Thyroid gland (tissue), 4 donors: Measurements from ENCODE around the gene MED9. TPM values are rescaled to one million over a fixed set of nuclear protein-coding genes. Genes with fewer than 3 reads are reported as not detected.

ENCODE experiments used
- DNase-seq, 2 donors: peaks; one replicate each; pipeline ENCODE4 v3.0.0-alpha.2; 2019
- H3K27ac ChIP-seq, 3 donors: fragments of 200-600 bp; sonication (generic); 1 replicate in 2 of 3; 2 replicates in 1 of 3; pipeline ENCODE4 v1.5.1; 2016 to 2019; ENCODE audit warnings: mild to moderate bottlenecking in 1 of 3, moderate library complexity in 1 of 3
- H3K27me3 ChIP-seq: fragments of 200-600 bp; sonication (generic); one replicate; pipeline ENCODE4 v1.5.1; 2019
- H3K36me3 ChIP-seq, 2 donors: fragments of 200-600 bp; sonication (generic); one replicate each; pipeline ENCODE4 v1.5.1; 2016 to 2019
- H3K4me1 ChIP-seq, 2 donors: fragments of 200-600 bp; sonication (generic); one replicate each; pipeline ENCODE4 v1.5.1; 2017 to 2019
- H3K4me3 ChIP-seq, 3 donors: fragments of 200-600 bp; sonication (generic); replicated peaks in 1 of 3; 1 replicate in 2 of 3; 2 replicates in 1 of 3; pipeline ENCODE4 v1.5.1; 2016; ENCODE audit warnings: mild to moderate bottlenecking in 1 of 3
- H3K9me3 ChIP-seq: fragments of 200-600 bp; sonication (generic); one replicate; pipeline ENCODE4 v1.5.1; 2017
- POLR2A ChIP-seq, 2 donors: fragments of 450-650 bp; IDR thresholded peaks; one replicate each; pipeline ENCODE4 v1.6.1; 2017; ENCODE audit warnings: antibody characterized with exemption in 2 of 2, mild to moderate bottlenecking in 2 of 2, moderate library complexity in 1 of 2
- whole genome bisulfite sequencing, 2 donors: methylation state at CpG; one replicate each; pipeline ENCODE4 v1.1.5; 2017; 5-methylcytosine and 5-hydroxymethylcytosine counted together
- intact Hi-C: fragments of 100-400 bp; cut with DNase I; formaldehyde crosslinking; loops from one replicate; pipeline ENCODE4 v1.15.1; 2023
- total RNA-seq, 4 donors: library from RNA; depleted of rRNA; stranded (reverse); fragments of >200 nt; gene quantifications; one replicate each; pipeline ENCODE4 v1.2.3, GENCODE V29; 2016
- TF ChIP-seq, protein P1 (sequence below), 6 experiments: fragments of 200-600 bp in 3 of 6; fragments of 450-650 bp in 3 of 6; sonication (generic) in 3 of 6; IDR thresholded peaks; one replicate each; pipeline ENCODE4 v1.5.1; 2016 to 2019; ENCODE audit warnings: antibody characterized with exemption in 6 of 6, mild to moderate bottlenecking in 2 of 6, inconsistent platforms in 1 of 6, moderate library complexity in 1 of 6

The MED9 gene
- total RNA-seq, 4 donors from 2014 or later: 27.9 to 35.4 (median 30.8) TPM

DNA sequence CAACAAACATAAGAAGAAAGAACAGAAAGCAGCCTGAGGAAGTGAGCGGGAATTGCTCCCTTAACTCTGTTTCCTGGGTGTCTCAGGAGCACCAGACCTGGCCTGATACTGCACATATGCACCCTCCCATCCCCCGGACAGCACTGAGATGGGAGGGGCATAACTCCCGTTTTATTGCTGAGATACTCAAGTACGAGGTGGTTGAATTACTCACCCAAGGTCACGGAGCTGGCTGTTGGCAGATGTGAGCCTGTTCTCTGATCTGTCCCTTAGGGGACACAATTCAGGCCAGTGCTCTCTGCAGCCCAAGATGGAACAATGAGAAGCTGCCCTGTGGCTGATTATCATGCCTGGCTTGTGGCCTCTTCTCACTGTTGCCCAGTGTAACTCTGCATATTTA is 9.1 kb upstream of the MED9 start:
- H3K4me3 ChIP-seq: no peak overlapping the region
- intact Hi-C loops: no loop called here
- no peak for TF ChIP-seq POLR2A (IDR thresholded peaks at IDR 0.05)
- TF ChIP-seq, protein P1, sequence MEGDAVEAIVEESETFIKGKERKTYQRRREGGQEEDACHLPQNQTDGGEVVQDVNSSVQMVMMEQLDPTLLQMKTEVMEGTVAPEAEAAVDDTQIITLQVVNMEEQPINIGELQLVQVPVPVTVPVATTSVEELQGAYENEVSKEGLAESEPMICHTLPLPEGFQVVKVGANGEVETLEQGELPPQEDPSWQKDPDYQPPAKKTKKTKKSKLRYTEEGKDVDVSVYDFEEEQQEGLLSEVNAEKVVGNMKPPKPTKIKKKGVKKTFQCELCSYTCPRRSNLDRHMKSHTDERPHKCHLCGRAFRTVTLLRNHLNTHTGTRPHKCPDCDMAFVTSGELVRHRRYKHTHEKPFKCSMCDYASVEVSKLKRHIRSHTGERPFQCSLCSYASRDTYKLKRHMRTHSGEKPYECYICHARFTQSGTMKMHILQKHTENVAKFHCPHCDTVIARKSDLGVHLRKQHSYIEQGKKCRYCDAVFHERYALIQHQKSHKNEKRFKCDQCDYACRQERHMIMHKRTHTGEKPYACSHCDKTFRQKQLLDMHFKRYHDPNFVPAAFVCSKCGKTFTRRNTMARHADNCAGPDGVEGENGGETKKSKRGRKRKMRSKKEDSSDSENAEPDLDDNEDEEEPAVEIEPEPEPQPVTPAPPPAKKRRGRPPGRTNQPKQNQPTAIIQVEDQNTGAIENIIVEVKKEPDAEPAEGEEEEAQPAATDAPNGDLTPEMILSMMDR (IDR thresholded peaks at IDR 0.05): no peak
- no peaks in the 10 kb centered on the region for H3K36me3 ChIP-seq
- 60 to 70% methylated on average over 5 of the region's 5 CpGs for WGBS, 2 donors
- DNase-seq: no peak
- no peak overlapping the region for H3K27ac ChIP-seq
- H3K27me3 ChIP-seq: no peaks in the 10 kb centered on the region
- H3K9me3 ChIP-seq: no peaks in the 10 kb centered on the region
- no peaks in the 10 kb centered on the region for H3K4me1 ChIP-seq

GRCh38 chr17:17468217-17469010 is 8.4 kb upstream of the MED9 start:
- Histone ChIP-seq H3K36me3 (no peaks in the 10 kb centered on the region), H3K27ac (no peak overlapping the region)

GRCh38 chr17:17469358-17469757 is 7.4 kb upstream of the MED9 start:
- Histone ChIP-seq H3K27ac (no peak overlapping the region), H3K4me1 (no peaks in the 10 kb centered on the region), H3K9me3 (no peaks in the 10 kb centered on the region), H3K4me3 (no peak overlapping the region), H3K27me3 (no peaks in the 10 kb centered on the region), H3K36me3 (no peaks in the 10 kb centered on the region)
- no peak for TF ChIP-seq POLR2A (IDR thresholded peaks at IDR 0.05)
- TF ChIP-seq, protein P1 (IDR thresholded peaks at IDR 0.05): no peak
- intact Hi-C loops: no loop called here
- WGBS, 2 donors: 98 to 100% methylated on average over 4 of the region's 4 CpGs
- DNase-seq: no peak

More at GRCh38 chr17:17468217-17469010, 8.4 kb upstream of the MED9 start:
- no peak for DNase-seq
- no peaks in the 10 kb centered on the region for H3K27me3 ChIP-seq
- no peaks in the 10 kb centered on the region for H3K4me1 ChIP-seq
- WGBS, 2 donors: 79% methylated on average over 5 of the region's 5 CpGs
- intact Hi-C loops: no loop called here
- no peaks in the 10 kb centered on the region for H3K9me3 ChIP-seq
- TF ChIP-seq, protein P1 (IDR thresholded peaks at IDR 0.05): no peak
- TF ChIP-seq POLR2A (IDR thresholded peaks at IDR 0.05): no peak
- H3K4me3 ChIP-seq: no peak overlapping the region

DNA sequence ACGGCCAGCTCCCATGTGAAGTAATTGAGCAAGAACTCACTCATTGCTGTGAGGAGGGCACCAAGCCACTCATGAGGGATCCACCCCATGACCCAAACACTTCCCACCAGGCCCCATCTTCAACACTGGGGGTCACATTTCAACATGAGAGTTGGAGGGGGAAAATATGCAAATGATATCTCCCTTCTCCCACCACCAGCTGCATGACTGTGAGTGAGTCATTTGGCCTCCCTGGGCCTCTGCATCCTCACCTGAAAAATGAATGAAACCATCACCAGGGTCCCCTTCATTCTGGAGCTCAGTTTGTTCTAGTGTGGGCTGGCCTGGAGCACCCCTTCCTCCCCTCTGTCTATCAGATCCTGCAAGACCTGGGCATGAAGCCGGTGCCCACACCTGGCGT is 6.8 kb upstream of the MED9 start:
- no peak for DNase-seq
- Histone ChIP-seq H3K27ac (no peak overlapping the region), H3K4me3 (no peak overlapping the region), H3K4me1 (no peaks in the 10 kb centered on the region), H3K9me3 (no peaks in the 10 kb centered on the region), H3K27me3 (no peaks in the 10 kb centered on the region), H3K36me3 (no peaks in the 10 kb centered on the region)
- TF ChIP-seq POLR2A (IDR thresholded peaks at IDR 0.05): no peak
- TF ChIP-seq, protein P1 (IDR thresholded peaks at IDR 0.05): no peak
- intact Hi-C loops: loop anchor here (10.0 kb wide), 1 partner anchor 55 kb away; no protein-coding TSS in a partner anchor
- WGBS, 2 donors: 93 to 94% methylated on average over 2 to 3 of the region's 3 CpGs

- Histone ChIP-seq H3K27ac (no peak overlapping the region), H3K9me3 (no peaks in the 10 kb centered on the region), H3K4me3 (no peak overlapping the region), H3K36me3 (no peaks in the 10 kb centered on the region), H3K4me1 (peaks cover under 1 to 3% of the 10 kb centered on the region in 2 donors), H3K27me3 (no peaks in the 10 kb centered on the region)
- DNase-seq: no peak
- intact Hi-C loops: loop anchor here (10.0 kb wide), 1 partner anchor 58 kb away; no protein-coding TSS in a partner anchor
- 63 to 66% methylated on average over 8 of the region's 8 CpGs for WGBS, 2 donors
- TF ChIP-seq, protein P1 (IDR thresholded peaks at IDR 0.05): no peak
- no peak for TF ChIP-seq POLR2A (IDR thresholded peaks at IDR 0.05)
These were observed 4.4 kb upstream of the MED9 start for GRCh38 chr17:17472333-17472920.
